Naive thymus-derived CD4-positive, alpha-beta T cell (primary cell): ENCODE measurements around the gene CFAP251. TPM values are rescaled to one million over a fixed set of nuclear protein-coding genes. Genes with fewer than 3 reads are reported as not detected.

Source experiments
- ATAC-seq: fragments of 150-1000 bp; cut with Tn5 transposase; 2 replicates; pipeline ENCODE4 v1.10.0; 2021; ENCODE audit warnings: mild to moderate bottlenecking, moderate library complexity
- CTCF ChIA-PET: fragments of 350-600 bp; sonication (Branson Sonifier 250); formaldehyde crosslinking; loops from one replicate; lab custom pipeline; 2021; ENCODE audit warnings: antibody characterized with exemption; lab: Charles Lee
- POLR2A ChIA-PET: fragments of 350-600 bp; sonication (Branson Sonifier 250); formaldehyde crosslinking; loops from one replicate; lab custom pipeline; 2021; ENCODE audit warnings: antibody characterized with exemption, inconsistent platforms; lab: Charles Lee
- DNase-seq, 9 donors: peaks; one replicate each; pipeline versions ENCODE4 v3.0.0 to v3.0.0-alpha.2; 2020 to 2022; ENCODE audit warnings: mixed read lengths in 1 of 9
- H3K27ac ChIP-seq: one replicate; pipeline ENCODE4 v1.7.0; 2013; ENCODE audit warnings: mild to moderate bottlenecking, low read depth, low read length, moderate library complexity
- H3K27me3 ChIP-seq, 2 donors: one replicate each; pipeline ENCODE4 v1.7.0; 2013; ENCODE audit warnings: low read length in 2 of 2, mild to moderate bottlenecking in 2 of 2, moderate library complexity in 2 of 2; ENCODE audit not compliant: control insufficient read depth in 2 of 2, insufficient read depth in 2 of 2
- H3K36me3 ChIP-seq, 3 experiments: 1 replicate in 2 of 3; 2 replicates in 1 of 3; pipeline ENCODE4 v1.7.0; 2013; ENCODE audit warnings: low read length in 3 of 3, mild to moderate bottlenecking in 3 of 3, moderate library complexity in 1 of 3; ENCODE audit not compliant: insufficient read depth in 3 of 3, control insufficient read depth in 2 of 3
- H3K4me1 ChIP-seq, 2 donors: one replicate each; pipeline ENCODE4 v1.7.0; 2013; ENCODE audit warnings: low read length in 2 of 2, mild to moderate bottlenecking in 2 of 2, moderate library complexity in 1 of 2; ENCODE audit not compliant: control insufficient read depth in 2 of 2, insufficient read depth in 2 of 2
- H3K4me3 ChIP-seq: 2 replicates; pipeline ENCODE4 v1.7.0; 2013; ENCODE audit warnings: mild to moderate bottlenecking, low read length
- H3K9me3 ChIP-seq, 3 experiments: 1 replicate in 2 of 3; 2 replicates in 1 of 3; pipeline ENCODE4 v1.7.0; 2013; ENCODE audit warnings: low read length in 3 of 3; ENCODE audit not compliant: control insufficient read depth in 2 of 3
- H3K27ac Mint-ChIP-seq, 9 donors: one replicate each; pipeline ENCODE4 v1.8.0; 2020 to 2022; ENCODE audit warnings: mixed read lengths in 9 of 9, mild to moderate bottlenecking in 8 of 9, moderate library complexity in 5 of 9, inconsistent platforms in 2 of 9
- H3K27me3 Mint-ChIP-seq, 5 donors: one replicate each; pipeline ENCODE4 v1.8.0; 2021 to 2022; ENCODE audit warnings: mixed read lengths in 5 of 5, mild to moderate bottlenecking in 1 of 5
- H3K36me3 Mint-ChIP-seq, 5 donors: one replicate each; pipeline ENCODE4 v1.8.0; 2020 to 2022; ENCODE audit warnings: mixed read lengths in 5 of 5, mild to moderate bottlenecking in 3 of 5, inconsistent platforms in 1 of 5
- H3K4me1 Mint-ChIP-seq, 7 donors: one replicate each; pipeline ENCODE4 v1.8.0; 2020 to 2022; ENCODE audit warnings: mixed read lengths in 7 of 7, mild to moderate bottlenecking in 3 of 7, inconsistent platforms in 1 of 7
- H3K4me3 Mint-ChIP-seq, 10 donors: one replicate each; pipeline ENCODE4 v1.8.0; 2020 to 2022; ENCODE audit warnings: mild to moderate bottlenecking in 10 of 10, mixed read lengths in 10 of 10, moderate library complexity in 6 of 10, inconsistent platforms in 2 of 10
- H3K9me3 Mint-ChIP-seq, 11 donors: one replicate each; pipeline ENCODE4 v1.8.0; 2020 to 2022; ENCODE audit warnings: mixed read lengths in 11 of 11, mild to moderate bottlenecking in 4 of 11, inconsistent platforms in 1 of 11, moderate library complexity in 1 of 11
- intact Hi-C, 2 donors: fragments of 100-400 bp; cut with micrococcal nuclease; formaldehyde crosslinking; loops; one replicate each; pipeline ENCODE4 v1.15.1; 2023
- polyA plus RNA-seq, 2 donors: library from polyadenylated mRNA; unstranded; fragments of 300-500 nt; fragmentation: Illumina TruSeq; gene quantifications; one replicate each; pipeline ENCODE4 v1.2.3, GENCODE V29; 2021
- total RNA-seq, 6 experiments: library from RNA in 5 of 6; stranded (reverse) in 5 of 6; gene quantifications; 1 replicate in 5 of 6; 2 replicates in 1 of 6; pipeline ENCODE4 v1.2.3 and lab custom pipeline; 2021 to 2026

CFAP251 gene
- total and polyA plus RNA-seq, 7 experiments from 2014 or later, result 0.38 to 1.5 (median 0.88) TPM; not detected in 2

DNA sequence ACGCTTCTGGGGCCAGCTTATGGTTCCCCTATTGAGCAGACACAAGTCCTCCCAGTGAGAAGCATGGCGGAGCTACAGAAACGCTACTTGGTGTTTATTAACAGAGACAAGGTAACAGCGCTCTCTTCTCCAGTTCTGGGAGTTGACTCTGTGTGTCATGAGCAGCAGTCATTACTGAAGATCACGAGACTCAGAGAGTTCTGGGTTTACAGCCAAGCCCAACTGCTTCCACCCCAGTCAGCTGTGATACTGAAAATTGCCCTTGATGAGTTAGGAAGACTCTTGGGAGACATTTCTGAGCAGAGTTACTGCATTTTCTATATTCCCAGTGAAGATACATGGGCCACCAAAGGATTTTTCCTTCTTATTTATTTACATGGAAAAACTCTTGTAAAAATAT lies 48.6 kb downstream of the CFAP251 start:
- no peak for ATAC-seq
- ChIA-PET POLR2A (no interaction called here), CTCF (no interaction called here)
- Histone ChIP-seq H3K27me3 (no peaks in the 10 kb centered on the region), H3K4me3 (no peak overlapping the region), H3K27ac (no peak overlapping the region), H3K4me1 (no peaks in the 10 kb centered on the region), H3K36me3 (no peaks in the 10 kb centered on the region), H3K9me3 (no peaks in the 10 kb centered on the region)
- no peak overlapping the region for H3K27ac Mint-ChIP-seq
- DNase-seq, result no peak
- no peak overlapping the region for H3K4me3 Mint-ChIP-seq
- peaks cover 0 to 5% (median 0%) of the 10 kb centered on the region in 7 donors for H3K4me1 Mint-ChIP-seq
- intact Hi-C loops, result no loop called here
- H3K36me3 Mint-ChIP-seq, result peaks cover 0 to 4% (median 2%) of the 10 kb centered on the region in 5 donors
- H3K27me3 Mint-ChIP-seq, result no peaks in the 10 kb centered on the region
- H3K9me3 Mint-ChIP-seq, result peaks cover 0 to 2% (median under 1%) of the 10 kb centered on the region in 11 donors

DNA sequence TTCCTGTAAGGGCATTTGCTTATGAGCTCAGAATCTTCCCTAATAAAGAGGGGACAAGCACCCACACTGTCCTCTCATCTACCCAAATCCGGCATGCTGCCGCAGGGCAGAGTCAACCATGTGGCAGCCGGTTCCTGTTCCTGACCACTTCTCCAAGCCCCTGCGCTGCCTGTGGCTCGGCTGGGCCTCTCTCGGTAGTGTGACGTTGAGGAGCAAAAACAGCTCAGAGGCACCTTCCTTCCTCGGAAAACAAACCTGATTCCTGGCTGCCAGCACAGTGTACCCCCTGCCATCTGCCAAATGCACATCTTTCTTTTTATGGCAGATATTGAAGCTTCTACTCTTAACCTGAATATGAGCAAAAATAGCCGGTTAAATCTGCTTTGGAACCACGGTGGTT lies 50.5 kb downstream of the CFAP251 start:
- peaks cover 0 to 19% (median 6%) of the 10 kb centered on the region in 11 donors for H3K9me3 Mint-ChIP-seq
- no peak overlapping the region for H3K27ac ChIP-seq
- no peaks in the 10 kb centered on the region for H3K27me3 Mint-ChIP-seq
- peak overlapping the region in 1 of 10 donors; percentile 41 for H3K4me3 Mint-ChIP-seq
- H3K4me1 Mint-ChIP-seq, result peaks cover 0 to 5% (median 0%) of the 10 kb centered on the region in 7 donors
- no peaks in the 10 kb centered on the region for H3K9me3 ChIP-seq
- peak; percentile 80 for ATAC-seq
- peak overlapping the region in 2 of 9 donors; percentile 5 to 62 for H3K27ac Mint-ChIP-seq
- no peaks in the 10 kb centered on the region for H3K36me3 ChIP-seq
- H3K36me3 Mint-ChIP-seq, result peaks cover 3 to 7% (median 6%) of the 10 kb centered on the region in 5 donors
- ChIA-PET CTCF (no interaction called here), POLR2A (no interaction called here)
- no peak overlapping the region for H3K4me3 ChIP-seq
- intact Hi-C loops, result no loop called here
- no peaks in the 10 kb centered on the region for H3K27me3 ChIP-seq
- H3K4me1 ChIP-seq, result no peaks in the 10 kb centered on the region
- DNase-seq, result no peak

DNA sequence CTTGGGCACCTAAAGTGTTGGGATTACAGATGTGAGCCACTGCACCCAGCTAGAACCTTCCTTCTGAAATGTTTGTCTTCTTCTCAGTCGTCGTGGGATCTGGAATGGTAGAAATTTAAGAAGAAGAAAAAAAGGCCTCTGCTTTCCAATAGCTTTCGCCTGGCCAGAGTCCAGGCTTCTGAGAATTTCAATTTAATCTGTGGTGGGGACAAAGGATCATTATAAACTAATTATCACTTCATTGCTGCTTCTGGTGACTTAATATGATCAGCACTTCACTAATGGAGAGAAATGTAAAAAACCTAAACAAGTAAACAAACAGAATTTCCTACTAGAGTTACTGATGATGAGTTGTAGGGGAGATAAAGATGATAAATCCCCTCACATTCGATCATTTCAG lies 51.3 kb downstream of the CFAP251 start:
- Mint-ChIP-seq H3K9me3 (peaks cover 0 to 26% (median 6%) of the 10 kb centered on the region in 11 donors), H3K4me3 (no peak overlapping the region), H3K27ac (peak overlapping the region in 2 of 9 donors; percentile 3 to 13), H3K36me3 (peaks cover 5 to 7% (median 6%) of the 10 kb centered on the region in 5 donors), H3K4me1 (peaks cover 0 to 5% (median 0%) of the 10 kb centered on the region in 7 donors), H3K27me3 (peaks cover 0 to 2% (median 0%) of the 10 kb centered on the region in 5 donors)
- ChIA-PET POLR2A (no interaction called here), CTCF (no interaction called here)
- Histone ChIP-seq H3K4me3 (no peak overlapping the region), H3K9me3 (no peaks in the 10 kb centered on the region), H3K36me3 (no peaks in the 10 kb centered on the region), H3K4me1 (no peaks in the 10 kb centered on the region), H3K27me3 (no peaks in the 10 kb centered on the region), H3K27ac (no peak overlapping the region)
- intact Hi-C loops, result no loop called here
- no peak for DNase-seq
- ATAC-seq, result no peak

DNA sequence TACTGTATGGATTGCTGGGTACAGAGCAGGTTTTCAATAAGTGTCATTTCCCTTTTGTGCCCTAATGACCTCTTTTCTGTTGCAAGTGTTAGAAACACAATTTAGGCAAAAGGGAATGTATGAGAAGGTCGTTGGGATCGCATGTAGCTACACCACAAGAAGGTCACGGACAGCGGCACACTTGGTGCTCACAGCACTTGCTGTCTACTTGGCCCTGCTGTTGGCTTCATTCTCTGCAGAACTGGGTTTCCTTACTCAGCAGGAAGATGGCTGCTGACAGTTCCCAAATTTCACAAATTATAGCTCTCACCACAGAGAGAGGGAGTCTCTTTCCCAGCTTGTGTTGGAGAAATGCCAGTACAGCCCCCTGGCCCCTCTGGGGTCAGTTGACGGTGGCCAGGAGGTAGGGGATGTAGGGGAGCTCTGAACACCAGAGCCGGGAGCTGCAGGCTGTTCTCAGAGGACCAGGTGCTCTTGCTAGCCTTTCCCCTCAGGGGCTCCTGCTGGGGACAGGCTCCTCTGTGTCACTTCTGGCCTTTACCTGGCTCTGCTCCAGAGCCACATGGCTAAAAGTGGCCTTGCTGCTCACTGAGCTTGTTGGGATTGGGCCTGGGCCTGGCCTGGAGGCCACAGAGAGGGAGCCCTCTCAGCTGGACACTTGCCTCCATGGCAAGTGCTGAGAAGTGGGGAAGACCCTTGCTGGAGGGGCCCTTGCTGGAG lies 52.3 kb downstream of the CFAP251 start:
- Histone ChIP-seq H3K4me3 (no peak overlapping the region), H3K27ac (no peak overlapping the region), H3K36me3 (no peaks in the 10 kb centered on the region), H3K9me3 (no peaks in the 10 kb centered on the region), H3K27me3 (no peaks in the 10 kb centered on the region), H3K4me1 (no peaks in the 10 kb centered on the region)
- intact Hi-C loops, result no loop called here
- Mint-ChIP-seq H3K27ac (no peak overlapping the region), H3K36me3 (peaks cover 5 to 7% (median 6%) of the 10 kb centered on the region in 5 donors), H3K9me3 (peaks cover 0 to 27% (median 6%) of the 10 kb centered on the region in 11 donors), H3K27me3 (peaks cover 0 to 3% (median 0%) of the 10 kb centered on the region in 5 donors), H3K4me1 (peaks cover 0 to 5% (median 0%) of the 10 kb centered on the region in 7 donors), H3K4me3 (no peak overlapping the region)
- CTCF ChIA-PET, result no interaction called here
- DNase-seq, result no peak
- POLR2A ChIA-PET, result no interaction called here
- ATAC-seq, result no peak

DNA sequence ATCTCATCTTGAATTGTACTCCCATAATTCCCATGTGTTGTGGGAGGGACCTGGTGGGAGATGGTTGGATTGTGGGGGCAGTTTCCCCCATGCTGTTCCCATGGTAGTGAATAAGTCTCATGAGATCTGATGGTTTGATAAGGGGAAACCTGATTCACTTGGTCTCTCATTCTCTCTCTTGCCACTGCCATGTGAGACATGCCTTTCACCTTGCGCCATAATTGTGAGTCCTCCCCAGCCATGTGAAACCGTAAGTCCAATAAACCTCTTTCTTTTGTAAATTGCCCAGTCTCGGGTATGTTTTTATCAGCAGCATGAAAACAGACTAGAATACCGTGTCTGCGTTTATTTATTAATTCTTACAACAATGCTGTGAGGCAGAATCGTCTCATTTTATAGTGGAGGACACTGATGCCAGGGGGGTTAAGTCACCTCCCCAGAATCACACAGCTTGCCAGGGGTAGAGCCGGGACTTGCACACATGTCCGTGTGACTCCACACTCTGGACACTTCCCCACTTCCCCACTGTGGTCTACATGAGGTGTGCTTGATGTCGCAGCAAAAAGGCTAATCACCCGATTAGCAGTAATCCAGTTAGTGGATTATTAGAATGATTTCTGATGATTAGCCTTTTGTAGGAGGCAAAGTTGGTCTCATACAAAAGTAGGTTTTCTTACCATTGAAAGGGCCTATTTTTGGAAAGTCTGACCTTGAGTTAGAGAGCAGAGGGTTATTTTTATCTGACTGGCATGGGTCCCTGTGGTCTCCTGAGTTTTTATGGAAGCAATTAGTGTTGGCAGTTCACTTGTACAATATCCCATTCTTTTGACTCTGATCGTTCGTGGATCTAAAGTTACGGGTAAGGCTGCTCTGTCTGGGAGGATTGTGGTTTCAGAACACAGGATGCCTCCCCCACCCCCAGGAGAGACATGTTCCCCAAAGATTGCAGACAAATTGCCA lies 55.9 kb downstream of the CFAP251 start:
- Mint-ChIP-seq H3K27me3 (peaks cover 0 to 3% (median 0%) of the 10 kb centered on the region in 5 donors), H3K4me3 (no peak overlapping the region), H3K36me3 (peaks cover 5 to 7% (median 6%) of the 10 kb centered on the region in 5 donors), H3K9me3 (peaks cover 0 to 27% (median 6%) of the 10 kb centered on the region in 11 donors), H3K27ac (no peak overlapping the region), H3K4me1 (peaks cover 0 to 5% (median 0%) of the 10 kb centered on the region in 7 donors)
- no peak overlapping the region for H3K27ac ChIP-seq
- ATAC-seq (no peak), DNase-seq (no peak)
- POLR2A ChIA-PET, result no interaction called here
- intact Hi-C loops, result no loop called here
- no peaks in the 10 kb centered on the region for H3K4me1 ChIP-seq
- no peaks in the 10 kb centered on the region for H3K36me3 ChIP-seq
- H3K27me3 ChIP-seq, result no peaks in the 10 kb centered on the region
- no peak overlapping the region for H3K4me3 ChIP-seq
- H3K9me3 ChIP-seq, result no peaks in the 10 kb centered on the region
- CTCF ChIA-PET, result no interaction called here

DNA sequence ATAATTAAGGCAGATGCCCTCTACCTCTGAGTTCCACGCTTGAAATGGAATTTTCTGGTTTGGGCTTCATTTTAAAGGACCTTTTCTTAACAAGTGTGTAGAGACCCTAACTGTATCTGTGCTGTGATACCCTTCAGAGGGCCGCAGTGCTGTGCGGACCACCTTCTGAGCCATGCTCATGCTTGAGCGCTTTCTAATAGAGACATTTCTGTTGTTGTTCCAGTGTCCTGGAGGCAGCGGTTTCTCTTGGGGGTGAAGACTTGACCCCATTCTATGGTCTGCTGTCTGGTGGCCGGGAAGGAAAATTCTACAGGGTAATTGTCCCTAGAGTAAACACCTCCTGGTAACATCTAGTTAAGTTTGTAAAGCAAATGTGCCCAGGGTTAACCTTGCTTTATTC lies 56.6 kb downstream of the CFAP251 start:
- DNase-seq (no peak), ATAC-seq (no peak)
- no peak overlapping the region for H3K4me3 Mint-ChIP-seq
- H3K27me3 Mint-ChIP-seq, result peaks cover 0 to 3% (median 0%) of the 10 kb centered on the region in 5 donors
- POLR2A ChIA-PET, result no interaction called here
- H3K9me3 Mint-ChIP-seq, result peaks cover 0 to 27% (median 6%) of the 10 kb centered on the region in 11 donors
- no peaks in the 10 kb centered on the region for H3K27me3 ChIP-seq
- no peaks in the 10 kb centered on the region for H3K9me3 ChIP-seq
- H3K4me1 ChIP-seq, result no peaks in the 10 kb centered on the region
- H3K27ac Mint-ChIP-seq, result no peak overlapping the region
- H3K36me3 Mint-ChIP-seq, result peaks cover 5 to 7% (median 6%) of the 10 kb centered on the region in 5 donors
- H3K36me3 ChIP-seq, result no peaks in the 10 kb centered on the region
- H3K4me3 ChIP-seq, result no peak overlapping the region
- H3K27ac ChIP-seq, result no peak overlapping the region
- peaks cover 0 to 5% (median 0%) of the 10 kb centered on the region in 7 donors for H3K4me1 Mint-ChIP-seq
- intact Hi-C loops, result no loop called here
- CTCF ChIA-PET, result no interaction called here
